ENCODE data around the gene IL4I1.

- no peak for TF ChIP-seq POLR2A (IDR thresholded peaks at IDR 0.05; ENCODE audit: low read length)
- no peak for TF ChIP-seq GATA1 (IDR thresholded peaks at IDR 0.05; ENCODE audit: low read depth, low read length)
Observed at GRCh38 chr19:49848938-49849337, 47.7 kb downstream of the IL4I1 start.
